GM12878 (cell line): Measurements from ENCODE around the gene MATN3. TPM values are rescaled to one million over a fixed set of nuclear protein-coding genes. Genes with fewer than 3 reads are reported as not detected.

Experiments
- ATAC-seq: fragments of 200-7000 bp; cut with Tn5 transposase; 3 replicates; pipeline ENCODE4 v1.9.1; 2020; ENCODE audit warnings: mild to moderate bottlenecking, moderate library complexity
- BruUV-seq: library from RNA; stranded (reverse); fragments of 400-500 nt; replicated peaks from 2 replicates; lab custom pipeline; 2021; lab: Mats Ljungman, UMichigan
- CTCF ChIA-PET: fragments of 300-600 bp; sonication (Branson Sonifier 250); formaldehyde crosslinking; extraction: SDS; loops from one replicate; lab custom pipeline; 2021; ENCODE audit warnings: inconsistent platforms; lab: Yijun Ruan, JAX
- POLR2A ChIA-PET: fragments of 350-600 bp; formaldehyde crosslinking; extraction: SDS; loops from one replicate; lab custom pipeline; 2021; ENCODE audit warnings: inconsistent platforms; lab: Charles Lee
- RAD21 ChIA-PET: fragments of 300-600 bp; sonication (Branson Sonifier 250); formaldehyde crosslinking; loops from one replicate; lab custom pipeline; 2023; ENCODE audit warnings: antibody characterized with exemption; ENCODE audit not compliant: unreplicated experiment; lab: Charles Lee
- SMC1A ChIA-PET: fragments of 300-600 bp; sonication (Branson Sonifier 250); formaldehyde crosslinking; loops from one replicate; lab custom pipeline; 2023; ENCODE audit not compliant: unreplicated experiment, uncharacterized antibody; lab: Charles Lee
- DNase-seq: peaks from one replicate; pipeline ENCODE4 v3.0.0-alpha.2; 2011; ENCODE audit warnings: low read depth, low spot score
- FAIRE-seq: peaks from 3 replicates; lab custom pipeline; 2011; peaks lifted over from hg19 to GRCh38; lab: Jason Lieb, UNC
- H2AFZ ChIP-seq: 2 replicates; pipeline ENCODE4 v1.6.0; 2011; ENCODE audit warnings: low read depth, low read length, control low read depth; ENCODE audit not compliant: control insufficient read depth
- H3K27ac ChIP-seq: 2 replicates; pipeline ENCODE4 v1.5.1; 2011; ENCODE audit warnings: control low read depth; ENCODE audit not compliant: control insufficient read depth, insufficient read depth
- H3K27me3 ChIP-seq, 2 experiments: replicated peaks in 1 of 2; 2 replicates each; pipeline versions ENCODE4 v1.6.0 to v1.6.1; 2011; ENCODE audit warnings: low read length in 1 of 2; ENCODE audit not compliant: control insufficient read depth in 2 of 2, insufficient read depth in 2 of 2
- H3K36me3 ChIP-seq, 2 experiments: 2 replicates each; pipeline ENCODE4 v1.5.1; 2011; ENCODE audit warnings: low read length in 1 of 2; ENCODE audit not compliant: control insufficient read depth in 2 of 2, insufficient read depth in 2 of 2
- H3K4me1 ChIP-seq: 2 replicates; pipeline ENCODE4 v1.6.1; 2011; ENCODE audit warnings: mild to moderate bottlenecking, low read length, moderate library complexity, mixed read lengths; ENCODE audit not compliant: control insufficient read depth, insufficient read depth
- H3K4me2 ChIP-seq: 2 replicates; pipeline ENCODE4 v1.6.0; 2011; ENCODE audit warnings: control low read depth; ENCODE audit not compliant: control insufficient read depth, insufficient read depth
- H3K4me3 ChIP-seq: fragments of 200-600 bp; sonication (generic); 2 replicates; pipeline ENCODE4 v1.5.1; 2016
- H3K79me2 ChIP-seq: 2 replicates; pipeline ENCODE4 v1.6.0; 2011; ENCODE audit warnings: low read length; ENCODE audit not compliant: control insufficient read depth, insufficient read depth
- H3K9ac ChIP-seq: 2 replicates; pipeline ENCODE4 v1.8.0; 2011; ENCODE audit warnings: low read length, control low read depth, mixed read lengths; ENCODE audit not compliant: control insufficient read depth, insufficient read depth
- H3K9me3 ChIP-seq: replicated peaks from 3 replicates; pipeline ENCODE4 v1.5.1; 2011; ENCODE audit warnings: mild to moderate bottlenecking, low read length; ENCODE audit not compliant: control insufficient read depth, insufficient read depth
- H4K20me1 ChIP-seq: 2 replicates; pipeline ENCODE4 v1.6.0; 2011; ENCODE audit not compliant: control insufficient read depth, insufficient read depth
- CEBPZ ChIP-seq: fragments of 150-350 bp; IDR thresholded peaks from 2 replicates; pipeline ENCODE4 v1.6.1; 2016; ENCODE audit warnings: low read depth, low read length
- HDAC6 ChIP-seq: fragments of 200-600 bp; sonication (generic); IDR thresholded peaks from one replicate; pipeline ENCODE4 v1.8.0; 2017; ENCODE audit warnings: antibody characterized with exemption; ENCODE audit not compliant: unreplicated experiment
- NFYA ChIP-seq: IDR thresholded peaks from 2 replicates; pipeline ENCODE4 v1.6.1; 2011; ENCODE audit warnings: low read depth, mild to moderate bottlenecking, low read length, improper control_type of control experiment, borderline replicate concordance
- NRF1 ChIP-seq: conservative IDR thresholded peaks from 2 replicates; pipeline ENCODE4 v1.6.1; 2011; ENCODE audit warnings: mild to moderate bottlenecking, low read depth, low read length, improper control_type of control experiment
- POLR2AphosphoS5 ChIP-seq: IDR thresholded peaks from 2 replicates; pipeline ENCODE4 v1.6.1; 2011; ENCODE audit warnings: mild to moderate bottlenecking, low read length, inconsistent platforms
- RAD51 ChIP-seq: fragments of 450-650 bp; IDR thresholded peaks from 2 replicates; pipeline ENCODE4 v1.6.1; 2016; ENCODE audit warnings: moderate library complexity, mild to moderate bottlenecking, inconsistent platforms
- RB1 ChIP-seq: fragments of 450-650 bp; formaldehyde crosslinking; IDR thresholded peaks from 2 replicates; pipeline ENCODE4 v1.6.1; 2017; ENCODE audit warnings: mild to moderate bottlenecking, borderline replicate concordance
- SIN3A ChIP-seq: IDR thresholded peaks from 2 replicates; pipeline ENCODE4 v1.6.1; 2012; ENCODE audit warnings: low read depth, low read length, improper control_type of control experiment
- SMARCA5 ChIP-seq: fragments of 450-650 bp; IDR thresholded peaks from 2 replicates; pipeline ENCODE4 v1.6.1; 2017; ENCODE audit warnings: mild to moderate bottlenecking
- SUPT20H ChIP-seq: IDR thresholded peaks from 2 replicates; pipeline ENCODE4 v1.6.1; 2011; ENCODE audit warnings: low read depth, mild to moderate bottlenecking, low read length, moderate library complexity, borderline replicate concordance; ENCODE audit not compliant: control insufficient read depth
- WGBS: methylation state at CpG from one replicate; pipeline ENCODE4 v1.1.6; 2016; ENCODE audit warnings: low lambda C conversion rate; ENCODE audit not compliant: insufficient replicate concordance, insufficient coverage; ENCODE audit errors: missing lambda C conversion rate; 5-methylcytosine and 5-hydroxymethylcytosine counted together
- in situ Hi-C: fragments of 300-500 bp; cut with MboI; formaldehyde crosslinking; loops from 9 replicates; pipeline ENCODE4 v1.14.3; 2018; ENCODE audit warnings: mixed read lengths
- intact Hi-C: fragments of 100-400 bp; cut with micrococcal nuclease; formaldehyde crosslinking; loops from one replicate; pipeline ENCODE4 v1.14.2; 2022; ENCODE audit not compliant: unreplicated experiment
- polyA plus RNA-seq, 11 experiments: library from polyadenylated mRNA; depleted of rRNA in 4 of 11; unstranded in 6 of 11; stranded (reverse) in 5 of 11; fragments of >200 nt; fragmentation: Nextera tagmentation in 4 of 11; fragmentation: Illumina TruSeq in 1 of 11; extraction: Ambion mirVana in 4 of 11; extraction: Trizol in 1 of 11; gene quantifications; 1 replicate in 1 of 11; 2 replicates in 10 of 11; pipeline versions ENCODE4 v1.2.1 to v1.2.3, GENCODE V29; 2011 to 2016; ENCODE audit warnings: inconsistent platforms in 2 of 11, missing spikeins in 2 of 11, low read depth in 1 of 11
- total RNA-seq, 4 experiments: library from RNA; depleted of rRNA in 3 of 4; stranded (reverse); fragments of >200 nt in 3 of 4; fragmentation: Illumina TruSeq in 1 of 4; extraction: Trizol in 1 of 4; gene quantifications; 2 replicates each; pipeline versions ENCODE4 v1.2.1 to v1.2.3, GENCODE V29; 2013 to 2021
- TF ChIP-seq, protein P1 (sequence below): IDR thresholded peaks from 2 replicates; pipeline ENCODE4 v1.6.1; 2012; ENCODE audit warnings: mild to moderate bottlenecking, low read depth, low read length
- TF ChIP-seq, protein P2 (sequence below): fragments of 450-650 bp; IDR thresholded peaks from 2 replicates; pipeline ENCODE4 v1.6.1; 2017; ENCODE audit warnings: mild to moderate bottlenecking, low read depth, inconsistent platforms; ENCODE audit not compliant: poor library complexity, severe bottlenecking

Gene MATN3
- total and polyA plus RNA-seq, 10 of the 15 experiments (the other 5 are each of a cell fraction or from before 2014, with no cell fraction given): 0.09 TPM; not detected in 9

DNA sequence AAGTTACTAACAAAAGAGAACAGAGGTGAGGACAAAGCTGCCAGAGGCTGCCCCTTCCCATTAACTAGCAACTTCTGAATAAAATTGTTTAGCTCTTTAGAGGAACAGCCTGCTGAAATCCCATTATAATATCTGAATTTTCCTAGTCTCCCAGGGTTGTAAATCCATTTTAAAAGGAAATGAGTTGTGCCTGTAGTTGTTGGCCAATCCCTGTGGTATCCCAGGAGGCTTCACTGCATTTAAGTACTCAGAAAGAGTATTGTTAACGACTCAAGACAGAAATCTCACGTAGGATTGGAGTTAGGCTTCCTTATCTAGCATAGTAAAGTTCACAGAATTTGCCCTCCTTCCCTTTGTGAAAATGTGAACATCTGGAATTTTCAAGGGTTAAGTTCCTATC lies 30.1 kb upstream of the MATN3 start (continued):
- TF ChIP-seq, protein P1, sequence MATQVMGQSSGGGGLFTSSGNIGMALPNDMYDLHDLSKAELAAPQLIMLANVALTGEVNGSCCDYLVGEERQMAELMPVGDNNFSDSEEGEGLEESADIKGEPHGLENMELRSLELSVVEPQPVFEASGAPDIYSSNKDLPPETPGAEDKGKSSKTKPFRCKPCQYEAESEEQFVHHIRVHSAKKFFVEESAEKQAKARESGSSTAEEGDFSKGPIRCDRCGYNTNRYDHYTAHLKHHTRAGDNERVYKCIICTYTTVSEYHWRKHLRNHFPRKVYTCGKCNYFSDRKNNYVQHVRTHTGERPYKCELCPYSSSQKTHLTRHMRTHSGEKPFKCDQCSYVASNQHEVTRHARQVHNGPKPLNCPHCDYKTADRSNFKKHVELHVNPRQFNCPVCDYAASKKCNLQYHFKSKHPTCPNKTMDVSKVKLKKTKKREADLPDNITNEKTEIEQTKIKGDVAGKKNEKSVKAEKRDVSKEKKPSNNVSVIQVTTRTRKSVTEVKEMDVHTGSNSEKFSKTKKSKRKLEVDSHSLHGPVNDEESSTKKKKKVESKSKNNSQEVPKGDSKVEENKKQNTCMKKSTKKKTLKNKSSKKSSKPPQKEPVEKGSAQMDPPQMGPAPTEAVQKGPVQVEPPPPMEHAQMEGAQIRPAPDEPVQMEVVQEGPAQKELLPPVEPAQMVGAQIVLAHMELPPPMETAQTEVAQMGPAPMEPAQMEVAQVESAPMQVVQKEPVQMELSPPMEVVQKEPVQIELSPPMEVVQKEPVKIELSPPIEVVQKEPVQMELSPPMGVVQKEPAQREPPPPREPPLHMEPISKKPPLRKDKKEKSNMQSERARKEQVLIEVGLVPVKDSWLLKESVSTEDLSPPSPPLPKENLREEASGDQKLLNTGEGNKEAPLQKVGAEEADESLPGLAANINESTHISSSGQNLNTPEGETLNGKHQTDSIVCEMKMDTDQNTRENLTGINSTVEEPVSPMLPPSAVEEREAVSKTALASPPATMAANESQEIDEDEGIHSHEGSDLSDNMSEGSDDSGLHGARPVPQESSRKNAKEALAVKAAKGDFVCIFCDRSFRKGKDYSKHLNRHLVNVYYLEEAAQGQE: no peak
- TF ChIP-seq POLR2AphosphoS5: no peak
- TF ChIP-seq HDAC6: no peak
- TF ChIP-seq RAD51: no peak
- TF ChIP-seq RB1: no peak
- TF ChIP-seq SUPT20H: no peak
- no peak for TF ChIP-seq SIN3A

- ChIA-PET POLR2A (interaction anchor here (1.2 kb wide), 1 partner anchor 11 kb away, joined by 3 read pairs; the partner anchor contains the start of gene LAPTM4A), RAD21 (interaction anchor here (0.9 kb wide), 1 partner anchor 11 kb away, joined by 4 read pairs; the partner anchor contains the start of gene LAPTM4A), SMC1A (interaction anchor here (0.7 to 5.9 kb wide), 3 partner anchors 8 to 79 kb away, joined by 3 to 31 read pairs (median 3); no protein-coding TSS in a partner anchor), CTCF (interaction anchor here (0.7 to 1.5 kb wide), 2 partner anchors 10 to 25 kb away, joined by 4 to 5 read pairs; no protein-coding TSS in a partner anchor)
- DNase-seq: no peak
- H4K20me1 ChIP-seq: no peaks in the 10 kb centered on the region; the same call in 1 of the 2 replicates
- peak; percentile 13 for FAIRE-seq
- WGBS: 98% methylated on average over 8 of the region's 8 CpGs
- no TSS peak for BruUV-seq
- peaks cover 15% of the 10 kb centered on the region for H3K79me2 ChIP-seq
- no peaks in the 10 kb centered on the region for H3K27me3 ChIP-seq
- H3K27ac ChIP-seq: no peak overlapping the region
- in situ Hi-C loops: no loop called here
- peaks cover 3% of the 10 kb centered on the region; the same call in 1 of the 2 replicates for H3K4me1 ChIP-seq
- ATAC-seq: no peak
- H3K4me3 ChIP-seq: no peak overlapping the region
- intact Hi-C loops: no loop called here
- no peak overlapping the region for H3K9ac ChIP-seq
- H3K9me3 ChIP-seq: no peaks in the 10 kb centered on the region
- H2AFZ ChIP-seq: no peak overlapping the region
- peaks cover 5 to 28% of the 10 kb centered on the region in 2 experiments for H3K36me3 ChIP-seq
- no peak overlapping the region for H3K4me2 ChIP-seq
- no peak for TF ChIP-seq CEBPZ
- TF ChIP-seq NFYA: no peak
- TF ChIP-seq NRF1: no peak
- TF ChIP-seq SMARCA5: no peak
- TF ChIP-seq, protein P2, sequence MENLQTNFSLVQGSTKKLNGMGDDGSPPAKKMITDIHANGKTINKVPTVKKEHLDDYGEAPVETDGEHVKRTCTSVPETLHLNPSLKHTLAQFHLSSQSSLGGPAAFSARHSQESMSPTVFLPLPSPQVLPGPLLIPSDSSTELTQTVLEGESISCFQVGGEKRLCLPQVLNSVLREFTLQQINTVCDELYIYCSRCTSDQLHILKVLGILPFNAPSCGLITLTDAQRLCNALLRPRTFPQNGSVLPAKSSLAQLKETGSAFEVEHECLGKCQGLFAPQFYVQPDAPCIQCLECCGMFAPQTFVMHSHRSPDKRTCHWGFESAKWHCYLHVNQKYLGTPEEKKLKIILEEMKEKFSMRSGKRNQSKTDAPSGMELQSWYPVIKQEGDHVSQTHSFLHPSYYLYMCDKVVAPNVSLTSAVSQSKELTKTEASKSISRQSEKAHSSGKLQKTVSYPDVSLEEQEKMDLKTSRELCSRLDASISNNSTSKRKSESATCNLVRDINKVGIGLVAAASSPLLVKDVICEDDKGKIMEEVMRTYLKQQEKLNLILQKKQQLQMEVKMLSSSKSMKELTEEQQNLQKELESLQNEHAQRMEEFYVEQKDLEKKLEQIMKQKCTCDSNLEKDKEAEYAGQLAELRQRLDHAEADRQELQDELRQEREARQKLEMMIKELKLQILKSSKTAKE: no peak
These were observed 28.2 kb upstream of the MATN3 start for GRCh38 chr2:20040489-20041172.
